NT2/D1 (cell line): ENCODE data around the gene TIA1.

Experiments used
- SUZ12 ChIP-seq: IDR thresholded peaks from 2 replicates; pipeline ENCODE4 v1.6.1; 2011; ENCODE audit not compliant: insufficient read length, insufficient read depth; ENCODE audit errors: extremely low read depth
- YY1 ChIP-seq: IDR thresholded peaks from 2 replicates; pipeline ENCODE4 v1.6.1; 2011; ENCODE audit not compliant: insufficient read length, insufficient read depth

DNA sequence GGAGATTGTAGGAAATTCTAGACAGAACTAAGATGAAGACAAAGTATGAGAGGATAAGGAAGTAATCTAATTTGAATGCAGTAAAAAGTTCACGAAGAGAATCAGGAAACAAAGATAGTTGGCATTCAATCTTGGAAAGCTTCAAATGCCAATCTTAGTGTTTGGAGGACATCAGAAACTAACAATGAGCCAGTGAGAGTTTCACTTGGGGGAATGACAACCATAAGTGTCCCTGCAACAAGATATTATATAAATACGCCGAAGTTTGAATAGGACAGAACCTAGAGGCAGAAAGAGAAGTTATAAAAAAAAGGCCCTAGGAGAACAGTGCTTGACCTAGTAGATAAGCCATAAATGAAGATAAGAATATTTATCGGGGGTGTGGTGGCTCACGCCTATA lies 34.0 kb upstream of the TIA1 start:
- no peak for TF ChIP-seq SUZ12
- no peak for TF ChIP-seq YY1
